GM12878 (cell line): ENCODE data around the gene TTLL13. TPM values are rescaled to one million over a fixed set of nuclear protein-coding genes. Genes with fewer than 3 reads are reported as not detected.

Experiments used
- ATF7 ChIP-seq: fragments of 450-650 bp; IDR thresholded peaks from 2 replicates; pipeline ENCODE4 v1.6.1; 2016; ENCODE audit warnings: low read depth, mild to moderate bottlenecking
- BHLHE40 ChIP-seq, 2 experiments: fragments of 450-650 bp in 1 of 2; IDR thresholded peaks; 2 replicates each; pipeline ENCODE4 v1.6.1; 2011 to 2017; ENCODE audit warnings: low read depth in 2 of 2, borderline replicate concordance in 1 of 2, improper control_type of control experiment in 1 of 2, low read length in 1 of 2, mild to moderate bottlenecking in 1 of 2
- BMI1 ChIP-seq: fragments of 450-650 bp; IDR thresholded peaks from 2 replicates; pipeline ENCODE4 v1.6.1; 2016; ENCODE audit warnings: mild to moderate bottlenecking, moderate library complexity, borderline replicate concordance
- CBX5 ChIP-seq: sonication (generic); IDR thresholded peaks from 2 replicates; pipeline ENCODE4 v1.6.1; 2016; ENCODE audit warnings: low read depth, moderate library complexity, mild to moderate bottlenecking, inconsistent platforms
- CHD1 ChIP-seq: IDR thresholded peaks from 2 replicates; pipeline ENCODE4 v1.6.1; 2012; ENCODE audit warnings: low read depth, low read length, improper control_type of control experiment
- CREB1 ChIP-seq: IDR thresholded peaks from 2 replicates; pipeline ENCODE4 v1.6.1; 2012; ENCODE audit warnings: low read depth, mild to moderate bottlenecking, inconsistent platforms
- EP300 ChIP-seq, 2 experiments: fragments of 150-350 bp in 1 of 2; IDR thresholded peaks; 2 replicates each; pipeline ENCODE4 v1.6.1; 2011 to 2012; ENCODE audit warnings: low read depth in 2 of 2, low read length in 2 of 2, borderline replicate concordance in 1 of 2, improper control_type of control experiment in 1 of 2, inconsistent platforms in 1 of 2; ENCODE audit not compliant: control insufficient read depth in 1 of 2
- HCFC1 ChIP-seq: fragments of 150-350 bp; IDR thresholded peaks from 2 replicates; pipeline ENCODE4 v1.6.1; 2014; ENCODE audit warnings: low read length
- IRF4 ChIP-seq: IDR thresholded peaks from 2 replicates; pipeline ENCODE4 v1.6.1; 2011; ENCODE audit warnings: low read depth, low read length
- KLF5 ChIP-seq: fragments of 450-650 bp; IDR thresholded peaks from 2 replicates; pipeline ENCODE4 v1.6.1; 2014; ENCODE audit warnings: mild to moderate bottlenecking; ENCODE audit not compliant: partially characterized antibody
- NFYA ChIP-seq: IDR thresholded peaks from 2 replicates; pipeline ENCODE4 v1.6.1; 2011; ENCODE audit warnings: low read depth, mild to moderate bottlenecking, low read length, improper control_type of control experiment, borderline replicate concordance
- NRF1 ChIP-seq: conservative IDR thresholded peaks from 2 replicates; pipeline ENCODE4 v1.6.1; 2011; ENCODE audit warnings: mild to moderate bottlenecking, low read depth, low read length, improper control_type of control experiment
- POU2F2 ChIP-seq: IDR thresholded peaks from 3 replicates; pipeline ENCODE4 v1.6.1; 2011; ENCODE audit warnings: low read depth, mild to moderate bottlenecking, low read length, borderline replicate concordance
- RBBP5 ChIP-seq: fragments of 200-600 bp; sonication (generic); conservative IDR thresholded peaks from 2 replicates; pipeline ENCODE4 v1.6.1; 2016
- STAT1 ChIP-seq: fragments of 450-650 bp; conservative IDR thresholded peaks from 2 replicates; pipeline ENCODE4 v1.6.1; 2014; ENCODE audit warnings: antibody characterized with exemption, mild to moderate bottlenecking
- STAT3 ChIP-seq: IDR thresholded peaks from 2 replicates; pipeline ENCODE4 v1.6.1; 2011; ENCODE audit warnings: low read depth, low read length, improper control_type of control experiment
- TCF7 ChIP-seq: IDR thresholded peaks from 2 replicates; pipeline ENCODE4 v1.6.1; 2014; ENCODE audit warnings: antibody characterized with exemption, borderline replicate concordance
- ZNF384 ChIP-seq: IDR thresholded peaks from 2 replicates; pipeline ENCODE4 v1.6.1; 2012; ENCODE audit warnings: low read depth, mild to moderate bottlenecking, low read length, improper control_type of control experiment, borderline replicate concordance
- polyA plus RNA-seq, 11 experiments: library from polyadenylated mRNA; depleted of rRNA in 4 of 11; unstranded in 6 of 11; stranded (reverse) in 5 of 11; fragments of >200 nt; fragmentation: Nextera tagmentation in 4 of 11; fragmentation: Illumina TruSeq in 1 of 11; extraction: Ambion mirVana in 4 of 11; extraction: Trizol in 1 of 11; gene quantifications; 1 replicate in 1 of 11; 2 replicates in 10 of 11; pipeline versions ENCODE4 v1.2.1 to v1.2.3, GENCODE V29; 2011 to 2016; ENCODE audit warnings: inconsistent platforms in 2 of 11, missing spikeins in 2 of 11, low read depth in 1 of 11
- total RNA-seq, 4 experiments: library from RNA; depleted of rRNA in 3 of 4; stranded (reverse); fragments of >200 nt in 3 of 4; fragmentation: Illumina TruSeq in 1 of 4; extraction: Trizol in 1 of 4; gene quantifications; 2 replicates each; pipeline versions ENCODE4 v1.2.1 to v1.2.3, GENCODE V29; 2013 to 2021
- TF ChIP-seq, protein P1 (sequence below): fragments of 450-650 bp; formaldehyde crosslinking; IDR thresholded peaks from 2 replicates; pipeline ENCODE4 v1.4.0; 2022; ENCODE audit warnings: mild to moderate bottlenecking, moderate library complexity
- TF ChIP-seq, protein P2 (sequence below): IDR thresholded peaks from 2 replicates; pipeline ENCODE4 v1.6.1; 2012; ENCODE audit warnings: low read depth, low read length, improper control_type of control experiment
- TF ChIP-seq, protein P3 (sequence below): fragments of 450-650 bp; IDR thresholded peaks from 2 replicates; pipeline ENCODE4 v1.6.1; 2017; ENCODE audit warnings: borderline replicate concordance
- TF ChIP-seq, protein P4 (sequence below): fragments of 450-650 bp; IDR thresholded peaks from 2 replicates; pipeline ENCODE4 v1.6.1; 2017; ENCODE audit warnings: mild to moderate bottlenecking
- TF ChIP-seq, protein P5 (sequence below): fragments of 450-650 bp; IDR thresholded peaks from 2 replicates; pipeline ENCODE4 v1.6.1; 2014; ENCODE audit warnings: mild to moderate bottlenecking

TTLL13 gene
- total and polyA plus RNA-seq, 10 of the 15 experiments (the other 5 are each of a cell fraction or from before 2014, with no cell fraction given), result 0.03 to 0.32 (median 0.13) TPM; not detected in 1

DNA sequence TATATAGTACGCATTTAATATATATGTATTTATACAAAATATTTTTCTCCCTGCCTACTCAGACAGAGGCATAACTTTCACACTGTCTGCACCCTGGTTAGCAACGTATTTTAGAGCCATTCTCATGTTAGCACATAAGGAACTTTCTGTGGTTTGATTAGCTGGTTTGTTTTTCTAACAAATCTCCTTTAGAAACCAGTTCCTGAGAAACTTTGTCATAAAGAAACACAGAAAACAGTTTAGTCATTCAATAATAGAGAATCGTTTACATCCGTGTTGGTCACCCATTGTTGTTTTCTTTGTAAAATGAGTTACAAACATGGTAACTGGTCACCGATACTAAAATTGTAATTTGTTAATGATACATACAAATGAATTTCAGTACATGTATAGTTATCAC lies 10.2 kb downstream of the TTLL13 start (continued):
- TF ChIP-seq, protein P1, sequence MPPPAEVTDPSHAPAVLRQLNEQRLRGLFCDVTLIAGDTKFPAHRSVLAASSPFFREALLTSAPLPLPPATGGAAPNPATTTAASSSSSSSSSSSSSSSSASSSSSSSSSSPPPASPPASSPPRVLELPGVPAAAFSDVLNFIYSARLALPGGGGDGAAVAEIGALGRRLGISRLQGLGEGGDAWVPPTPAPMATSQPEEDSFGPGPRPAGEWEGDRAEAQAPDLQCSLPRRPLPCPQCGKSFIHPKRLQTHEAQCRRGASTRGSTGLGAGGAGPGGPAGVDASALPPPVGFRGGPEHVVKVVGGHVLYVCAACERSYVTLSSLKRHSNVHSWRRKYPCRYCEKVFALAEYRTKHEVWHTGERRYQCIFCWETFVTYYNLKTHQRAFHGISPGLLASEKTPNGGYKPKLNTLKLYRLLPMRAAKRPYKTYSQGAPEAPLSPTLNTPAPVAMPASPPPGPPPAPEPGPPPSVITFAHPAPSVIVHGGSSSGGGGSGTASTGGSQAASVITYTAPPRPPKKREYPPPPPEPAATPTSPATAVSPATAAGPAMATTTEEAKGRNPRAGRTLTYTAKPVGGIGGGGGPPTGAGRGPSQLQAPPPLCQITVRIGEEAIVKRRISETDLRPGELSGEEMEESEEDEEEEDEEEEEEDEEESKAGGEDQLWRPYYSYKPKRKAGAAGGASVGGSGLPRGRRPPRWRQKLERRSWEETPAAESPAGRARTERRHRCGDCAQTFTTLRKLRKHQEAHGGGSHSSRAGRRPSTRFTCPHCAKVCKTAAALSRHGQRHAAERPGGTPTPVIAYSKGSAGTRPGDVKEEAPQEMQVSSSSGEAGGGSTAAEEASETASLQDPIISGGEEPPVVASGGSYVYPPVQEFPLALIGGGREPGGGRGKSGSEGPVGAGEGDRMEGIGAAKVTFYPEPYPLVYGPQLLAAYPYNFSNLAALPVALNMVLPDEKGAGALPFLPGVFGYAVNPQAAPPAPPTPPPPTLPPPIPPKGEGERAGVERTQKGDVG (CRISPR knock-in tag), result no peak
- peak; percentile 47; the same call in 1 of the 2 replicates for TF ChIP-seq CREB1
- TF ChIP-seq, protein P2, sequence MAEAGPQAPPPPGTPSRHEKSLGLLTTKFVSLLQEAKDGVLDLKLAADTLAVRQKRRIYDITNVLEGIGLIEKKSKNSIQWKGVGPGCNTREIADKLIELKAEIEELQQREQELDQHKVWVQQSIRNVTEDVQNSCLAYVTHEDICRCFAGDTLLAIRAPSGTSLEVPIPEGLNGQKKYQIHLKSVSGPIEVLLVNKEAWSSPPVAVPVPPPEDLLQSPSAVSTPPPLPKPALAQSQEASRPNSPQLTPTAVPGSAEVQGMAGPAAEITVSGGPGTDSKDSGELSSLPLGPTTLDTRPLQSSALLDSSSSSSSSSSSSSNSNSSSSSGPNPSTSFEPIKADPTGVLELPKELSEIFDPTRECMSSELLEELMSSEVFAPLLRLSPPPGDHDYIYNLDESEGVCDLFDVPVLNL, result no peak
- TF ChIP-seq, protein P3, sequence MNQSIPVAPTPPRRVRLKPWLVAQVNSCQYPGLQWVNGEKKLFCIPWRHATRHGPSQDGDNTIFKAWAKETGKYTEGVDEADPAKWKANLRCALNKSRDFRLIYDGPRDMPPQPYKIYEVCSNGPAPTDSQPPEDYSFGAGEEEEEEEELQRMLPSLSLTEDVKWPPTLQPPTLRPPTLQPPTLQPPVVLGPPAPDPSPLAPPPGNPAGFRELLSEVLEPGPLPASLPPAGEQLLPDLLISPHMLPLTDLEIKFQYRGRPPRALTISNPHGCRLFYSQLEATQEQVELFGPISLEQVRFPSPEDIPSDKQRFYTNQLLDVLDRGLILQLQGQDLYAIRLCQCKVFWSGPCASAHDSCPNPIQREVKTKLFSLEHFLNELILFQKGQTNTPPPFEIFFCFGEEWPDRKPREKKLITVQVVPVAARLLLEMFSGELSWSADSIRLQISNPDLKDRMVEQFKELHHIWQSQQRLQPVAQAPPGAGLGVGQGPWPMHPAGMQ, result no peak
- TF ChIP-seq CHD1, result no peak
- no peak; the same call in 1 of the 2 replicates for TF ChIP-seq STAT3
- no peak for TF ChIP-seq STAT1
- no peak for TF ChIP-seq BMI1
- TF ChIP-seq, protein P4, sequence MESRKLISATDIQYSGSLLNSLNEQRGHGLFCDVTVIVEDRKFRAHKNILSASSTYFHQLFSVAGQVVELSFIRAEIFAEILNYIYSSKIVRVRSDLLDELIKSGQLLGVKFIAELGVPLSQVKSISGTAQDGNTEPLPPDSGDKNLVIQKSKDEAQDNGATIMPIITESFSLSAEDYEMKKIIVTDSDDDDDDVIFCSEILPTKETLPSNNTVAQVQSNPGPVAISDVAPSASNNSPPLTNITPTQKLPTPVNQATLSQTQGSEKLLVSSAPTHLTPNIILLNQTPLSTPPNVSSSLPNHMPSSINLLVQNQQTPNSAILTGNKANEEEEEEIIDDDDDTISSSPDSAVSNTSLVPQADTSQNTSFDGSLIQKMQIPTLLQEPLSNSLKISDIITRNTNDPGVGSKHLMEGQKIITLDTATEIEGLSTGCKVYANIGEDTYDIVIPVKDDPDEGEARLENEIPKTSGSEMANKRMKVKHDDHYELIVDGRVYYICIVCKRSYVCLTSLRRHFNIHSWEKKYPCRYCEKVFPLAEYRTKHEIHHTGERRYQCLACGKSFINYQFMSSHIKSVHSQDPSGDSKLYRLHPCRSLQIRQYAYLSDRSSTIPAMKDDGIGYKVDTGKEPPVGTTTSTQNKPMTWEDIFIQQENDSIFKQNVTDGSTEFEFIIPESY, result no peak
- no peak for TF ChIP-seq RBBP5
- TF ChIP-seq NFYA, result no peak
- TF ChIP-seq HCFC1, result no peak
- TF ChIP-seq POU2F2, result no peak
- TF ChIP-seq EP300 (IDR thresholded peaks at IDR 0.05; ENCODE audit: borderline replicate concordance in 1 of 2, control insufficient read depth in 1 of 2, low read depth in 2 of 2, low read length in 2 of 2), result peak; percentile 74 to 87; a peak in 3 of 4 replicates
- TF ChIP-seq ATF7, result peak; percentile 73; the same call in 1 of the 2 replicates
- TF ChIP-seq, protein P5, sequence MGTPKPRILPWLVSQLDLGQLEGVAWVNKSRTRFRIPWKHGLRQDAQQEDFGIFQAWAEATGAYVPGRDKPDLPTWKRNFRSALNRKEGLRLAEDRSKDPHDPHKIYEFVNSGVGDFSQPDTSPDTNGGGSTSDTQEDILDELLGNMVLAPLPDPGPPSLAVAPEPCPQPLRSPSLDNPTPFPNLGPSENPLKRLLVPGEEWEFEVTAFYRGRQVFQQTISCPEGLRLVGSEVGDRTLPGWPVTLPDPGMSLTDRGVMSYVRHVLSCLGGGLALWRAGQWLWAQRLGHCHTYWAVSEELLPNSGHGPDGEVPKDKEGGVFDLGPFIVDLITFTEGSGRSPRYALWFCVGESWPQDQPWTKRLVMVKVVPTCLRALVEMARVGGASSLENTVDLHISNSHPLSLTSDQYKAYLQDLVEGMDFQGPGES, result no peak
- TF ChIP-seq KLF5, result no peak
- TF ChIP-seq BHLHE40 (IDR thresholded peaks at IDR 0.05; ENCODE audit: borderline replicate concordance in 1 of 2, low read depth in 2 of 2, low read length in 1 of 2), result peak; percentile 5 to 40; a peak in 2 of 4 replicates
- no peak for TF ChIP-seq NRF1
- peak; percentile 72; the same call in 1 of the 2 replicates for TF ChIP-seq CBX5
- TF ChIP-seq ZNF384, result no peak
- TF ChIP-seq IRF4, result 0 out of 2 replicates have a peak, but pooled peaks have one; percentile 52
- TF ChIP-seq TCF7, result no peak
